ENCODE measurements around the gene NOP14.
"Not testable (repeated sequence)": the region's sequence is repeated elsewhere in the genome, so short reads cannot be mapped to it uniquely, and the experiment has no call there.

The NOP14 gene

DNA sequence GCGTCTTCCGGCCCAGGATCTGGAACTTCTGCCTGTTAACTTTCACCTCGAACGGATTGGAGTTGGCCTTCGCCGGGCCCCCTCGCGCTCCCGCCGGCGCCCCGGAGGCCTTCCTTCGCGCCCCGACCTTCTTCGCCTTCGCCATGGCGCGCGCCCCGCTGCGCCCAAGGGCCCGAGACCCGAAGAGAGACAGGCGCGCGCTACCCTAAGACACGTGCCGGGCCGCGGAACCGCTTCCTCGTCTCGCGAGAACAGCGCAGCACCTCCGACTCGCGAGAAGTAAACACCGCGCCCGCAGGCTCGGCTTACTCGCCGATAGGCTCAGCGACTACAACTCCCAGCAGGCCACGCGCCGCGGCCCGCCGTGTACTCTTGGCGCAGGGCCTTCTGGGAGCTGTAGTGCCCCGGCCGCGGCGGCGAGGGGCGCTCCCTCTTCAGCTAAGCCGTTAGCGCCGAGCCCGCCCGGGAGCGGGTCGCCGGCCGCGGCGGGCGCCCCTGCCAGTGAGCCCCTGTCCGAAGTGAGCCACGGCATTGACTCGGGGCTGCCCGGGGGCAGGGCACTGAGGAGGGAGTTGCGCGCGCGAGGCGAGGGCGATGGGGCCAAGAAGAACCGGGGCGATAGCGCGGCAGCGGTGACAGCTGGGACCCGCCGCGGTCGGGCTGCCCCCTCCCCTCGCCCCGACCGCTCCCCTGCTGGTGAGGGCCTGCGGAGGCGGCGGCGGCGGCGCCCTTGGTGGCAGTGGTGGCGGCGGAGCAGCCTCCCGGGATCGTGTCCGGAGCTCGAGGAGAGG is at the start of gene NOP14, which contains the start of gene GRK4:
TSS of gene NOP14 (minus strand) at position 232 of the 791 bp plus-strand sequence. CDS start at position 145, 87 bp downstream.
TSS of gene GRK4 (plus strand) at position 397 of the 791 bp plus-strand sequence. CDS start 500 bp downstream, outside the sequence.
- peak; percentile 89 for DNase-seq

DNA sequence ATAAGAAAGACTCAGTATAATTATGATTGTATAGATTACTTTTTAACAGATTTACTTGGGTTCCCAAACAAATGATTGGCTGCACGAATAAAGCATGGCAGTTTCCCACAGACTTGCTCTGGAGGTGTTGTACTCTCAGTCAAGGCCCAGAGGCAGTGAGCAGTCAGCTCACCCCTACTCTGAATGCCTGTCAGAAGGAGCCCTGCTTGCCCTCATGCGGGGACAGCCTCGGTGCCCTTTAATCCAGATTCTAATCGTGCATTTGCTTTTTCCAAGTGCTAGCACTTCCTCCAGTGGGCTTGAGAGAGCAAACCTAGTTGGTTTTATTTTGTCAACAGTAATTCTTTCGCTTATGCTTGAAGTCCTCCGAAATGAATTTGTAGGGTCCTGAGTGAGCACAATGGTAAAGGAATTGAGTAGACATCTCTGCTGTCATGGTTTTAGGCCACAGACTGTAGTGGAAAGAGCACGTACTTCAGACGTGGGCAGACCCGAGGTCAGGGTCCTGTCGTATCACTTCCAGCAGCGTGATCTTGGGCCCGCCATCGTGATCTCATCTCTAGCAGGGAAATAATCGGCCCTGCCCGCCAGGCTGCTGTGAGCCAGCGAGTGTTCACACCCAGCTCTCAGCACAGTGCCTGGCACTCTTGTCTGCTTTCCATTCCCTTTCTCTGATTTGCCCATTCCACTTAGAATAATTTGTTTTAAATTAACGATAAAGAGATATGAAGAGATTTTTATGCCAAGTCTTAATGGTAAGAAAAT is 48.4 kb upstream of the NOP14 start:
- no peak for DNase-seq

DNA sequence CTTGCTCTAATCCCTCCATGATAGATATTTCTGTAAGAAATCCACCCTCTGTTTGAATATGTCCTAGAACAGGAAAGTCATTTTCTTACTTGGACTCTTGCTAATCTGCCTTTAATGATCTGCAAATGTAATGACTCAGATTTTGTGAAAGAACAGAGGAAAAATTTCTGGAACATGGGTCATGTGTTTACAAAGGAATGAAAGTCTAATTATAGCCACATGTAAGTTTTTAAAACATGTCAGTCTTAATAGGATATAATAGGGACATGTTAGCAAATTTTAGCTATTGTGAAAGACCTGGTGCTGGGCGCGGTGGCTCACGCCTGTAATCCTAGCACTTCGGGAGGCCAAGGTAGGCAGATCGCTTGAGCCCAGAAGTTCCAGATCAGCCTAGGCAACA is 47.8 kb upstream of the NOP14 start:
- DNase-seq: no peak

DNA sequence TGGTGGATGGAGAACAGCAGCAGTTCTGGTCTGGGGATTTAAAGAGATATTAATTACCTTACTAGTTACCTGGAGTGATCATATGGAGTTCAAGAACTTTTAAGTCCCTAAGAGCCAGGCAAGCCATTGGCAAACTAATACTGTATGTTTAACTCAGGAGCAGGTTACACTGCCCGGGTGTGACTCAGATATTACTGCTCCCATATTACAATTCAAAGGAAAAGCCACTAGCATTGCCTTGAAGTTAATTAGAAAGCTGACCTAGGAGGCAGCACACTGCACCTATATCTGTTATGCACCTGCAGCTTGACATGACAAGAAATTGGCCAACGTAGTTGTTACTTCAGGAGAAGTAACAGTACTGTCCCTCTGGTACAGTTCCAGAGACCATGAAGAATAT is 47.4 kb upstream of the NOP14 start:
- DNase-seq: no peak

DNA sequence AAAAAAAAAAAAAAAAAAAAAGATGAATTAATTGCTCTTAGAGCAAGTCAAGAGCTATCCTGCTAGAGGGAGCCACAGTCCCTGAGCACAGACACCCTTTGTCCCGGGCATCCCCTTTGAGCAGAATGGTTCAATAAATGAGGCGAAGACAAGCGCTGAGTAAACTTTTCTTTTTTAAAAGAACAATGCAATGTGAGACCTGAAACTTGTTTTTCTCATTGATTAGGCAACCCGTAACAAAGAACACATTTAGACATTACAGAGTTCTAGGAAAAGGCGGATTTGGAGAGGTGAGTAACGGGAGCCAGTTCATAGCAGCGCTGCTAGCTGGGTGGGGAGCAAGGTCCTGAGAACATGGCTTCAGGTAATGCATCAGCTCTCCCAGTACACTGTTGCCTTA is 46.2 kb upstream of the NOP14 start:
- no peak for DNase-seq

DNA sequence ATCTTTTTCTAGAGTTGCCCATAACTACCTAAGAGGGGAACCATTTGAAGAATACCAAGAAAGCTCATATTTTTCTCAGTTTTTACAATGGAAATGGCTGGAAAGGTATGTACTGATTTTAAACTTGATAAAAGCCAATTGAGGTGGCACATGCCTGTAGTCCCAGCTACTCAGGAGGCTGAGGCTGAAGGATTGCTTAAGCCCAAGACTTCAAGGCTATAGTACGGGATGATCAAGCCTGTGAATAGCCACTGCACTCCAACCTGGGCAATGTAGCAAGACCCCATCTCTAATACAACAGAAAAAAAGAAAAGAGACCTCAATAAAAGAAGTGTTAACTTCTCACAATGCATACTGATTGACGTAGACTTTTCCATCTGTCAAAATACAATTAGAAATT is 44.5 kb upstream of the NOP14 start:
- DNase-seq: no peak

DNA sequence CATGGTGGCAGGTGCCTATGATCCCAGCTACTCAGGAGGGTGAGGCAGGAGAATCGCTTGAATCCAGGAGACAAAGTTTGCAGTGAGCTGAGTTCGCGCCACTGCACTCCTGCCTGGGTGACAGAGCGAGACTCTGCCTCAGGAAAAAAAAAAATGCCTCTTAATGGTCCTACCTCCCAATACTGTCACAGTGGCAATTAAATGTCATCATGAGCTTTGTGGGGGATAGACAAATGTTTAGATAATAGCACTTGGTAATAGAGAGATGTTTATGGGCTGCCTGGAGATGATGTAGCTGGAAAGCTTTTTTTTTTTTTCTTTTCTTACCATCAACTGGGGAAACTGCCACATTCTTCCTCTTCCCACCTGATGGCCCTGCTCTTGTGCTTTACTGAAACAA is 33.2 kb upstream of the NOP14 start:
- no peak for DNase-seq

DNA sequence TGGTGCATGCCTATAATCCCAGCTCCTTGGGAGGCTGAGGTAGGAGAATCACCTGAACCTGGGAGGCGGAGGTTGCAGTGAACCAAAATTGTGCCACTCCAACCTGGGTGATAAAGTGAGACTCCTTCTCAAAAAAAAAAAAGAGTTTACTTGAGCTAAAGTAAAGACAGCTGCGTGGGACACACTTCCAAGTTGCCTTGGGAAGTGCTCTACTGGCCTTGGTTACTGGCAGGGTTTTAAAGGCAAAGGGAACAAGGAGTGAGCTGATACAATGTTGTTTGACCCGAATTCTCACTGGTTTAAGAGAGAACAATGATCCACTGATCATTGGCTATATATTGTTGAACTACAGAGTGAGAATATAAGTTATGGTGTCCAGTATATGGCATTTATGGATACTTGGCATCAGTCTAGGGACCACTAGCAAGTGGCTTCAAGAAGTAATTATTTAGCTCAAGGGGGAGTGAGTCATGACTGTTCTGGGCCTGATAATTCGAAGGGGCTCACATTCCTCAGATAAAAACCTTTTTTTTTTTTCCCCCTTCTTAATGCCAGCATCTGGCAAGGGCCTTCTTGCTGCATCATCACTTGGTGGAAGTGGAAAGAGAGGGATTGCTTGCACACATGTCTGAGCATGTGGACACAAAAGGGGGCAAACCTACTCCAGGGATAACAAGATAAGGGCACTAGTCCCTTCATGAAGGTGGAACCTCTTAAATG is 32.5 kb upstream of the NOP14 start:
- no peak for DNase-seq

DNA sequence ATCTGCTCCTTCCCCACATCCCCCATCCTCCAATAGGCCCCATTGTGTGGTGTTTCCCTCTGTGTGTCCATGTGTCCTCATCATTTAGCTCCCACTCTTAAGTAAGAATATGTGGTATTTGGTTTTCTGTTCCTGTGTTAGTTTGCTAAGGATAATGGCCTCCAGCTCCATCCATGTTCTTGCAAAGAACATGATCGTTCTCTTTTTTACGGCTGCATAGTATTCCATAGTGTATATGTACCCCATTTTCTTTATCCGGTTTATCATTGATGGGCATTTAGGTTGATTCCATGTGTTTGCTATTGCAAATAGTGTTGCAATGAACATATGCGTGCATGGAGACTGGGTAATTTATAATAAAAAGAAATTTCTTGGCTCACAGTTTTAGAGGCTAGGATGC is 31.7 kb upstream of the NOP14 start:
- DNase-seq: no peak

DNA sequence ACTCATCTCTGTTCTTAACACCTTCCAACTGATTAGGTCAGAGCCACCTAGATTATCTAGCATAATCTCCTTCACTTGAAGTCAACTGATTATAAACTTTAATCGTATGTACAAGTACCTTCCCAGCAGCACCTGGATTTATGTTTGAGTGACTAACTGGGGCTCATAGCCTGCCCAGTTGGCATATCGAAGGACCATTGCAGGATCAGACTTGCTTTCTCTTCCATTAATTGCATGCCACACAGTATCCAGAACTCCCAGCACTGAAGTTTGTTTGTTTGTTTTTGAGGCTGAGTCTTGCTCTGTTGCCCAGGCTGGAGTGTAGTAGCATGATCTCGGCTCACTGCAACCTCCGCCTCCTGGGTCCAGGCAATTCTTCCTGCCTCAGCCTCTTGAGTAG is 28.0 kb upstream of the NOP14 start:
- DNase-seq: no peak

DNA sequence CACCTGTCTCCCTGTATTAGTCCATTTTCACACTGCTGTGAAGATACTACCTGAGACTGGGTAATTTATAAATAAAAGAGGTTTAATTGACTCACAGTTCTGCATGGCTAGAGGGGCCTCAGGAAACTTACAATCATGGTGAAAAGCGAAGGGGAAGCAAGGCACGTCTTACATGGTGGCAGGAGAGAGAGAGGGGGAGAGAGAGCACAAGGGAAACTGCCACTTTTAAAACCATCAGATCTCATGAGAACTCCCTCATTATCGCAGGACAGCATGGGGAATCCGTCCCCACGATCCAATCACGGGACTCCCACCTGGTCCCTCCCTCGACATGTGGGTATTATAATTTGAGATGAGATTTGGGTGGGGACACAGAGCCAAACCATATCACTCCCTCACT is 20.5 kb upstream of the NOP14 start:
- DNase-seq: not testable (repeated sequence)

DNA sequence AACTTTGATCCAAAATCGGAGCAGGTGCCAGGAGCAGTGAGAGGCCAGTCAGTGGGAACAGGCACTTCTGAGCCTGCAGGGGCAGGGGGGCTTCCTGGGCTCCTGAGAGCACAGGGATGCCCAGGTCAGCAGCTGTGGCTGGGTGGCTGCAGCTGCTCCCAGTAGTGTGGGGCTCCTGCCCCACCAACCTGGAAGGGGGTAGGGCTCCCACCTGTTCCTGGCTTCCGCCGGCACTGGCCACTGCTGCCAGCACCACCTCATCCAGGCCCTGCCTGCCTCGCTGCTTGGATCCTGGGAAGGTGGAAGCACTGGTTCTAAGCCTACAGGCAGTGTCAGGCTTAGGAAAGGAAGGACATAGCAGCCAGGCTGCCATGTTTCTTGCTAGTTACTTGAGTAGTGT is 18.8 kb upstream of the NOP14 start:
- no peak for DNase-seq

DNA sequence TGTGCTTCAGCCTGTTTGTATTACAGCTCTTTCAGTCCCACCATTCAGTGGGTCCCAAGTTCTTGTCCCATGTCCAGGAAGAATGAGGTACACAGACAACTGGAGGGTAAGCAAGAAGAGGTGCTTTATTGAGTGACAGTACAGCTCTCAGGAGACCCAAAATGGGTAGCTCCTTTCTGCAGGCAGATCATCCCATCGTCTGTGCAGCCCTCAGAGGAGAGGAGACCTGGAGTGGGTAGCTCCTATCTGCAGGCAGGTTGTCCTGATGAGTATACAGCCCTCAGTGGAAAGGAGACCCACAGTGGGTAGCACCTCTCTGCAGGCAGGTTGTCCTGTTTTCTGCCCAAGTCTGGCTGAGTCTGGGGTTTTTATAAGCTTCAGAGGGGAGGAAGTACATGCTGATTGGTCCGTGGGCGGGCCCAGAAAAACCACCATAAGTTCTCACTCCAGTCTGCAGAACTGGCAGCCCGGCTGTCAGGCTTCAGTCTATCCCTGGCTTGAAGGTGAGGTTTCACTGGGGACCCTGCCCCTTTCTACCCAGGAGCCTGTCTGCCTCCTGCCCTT is 18.1 kb upstream of the NOP14 start:
- no peak for DNase-seq

DNA sequence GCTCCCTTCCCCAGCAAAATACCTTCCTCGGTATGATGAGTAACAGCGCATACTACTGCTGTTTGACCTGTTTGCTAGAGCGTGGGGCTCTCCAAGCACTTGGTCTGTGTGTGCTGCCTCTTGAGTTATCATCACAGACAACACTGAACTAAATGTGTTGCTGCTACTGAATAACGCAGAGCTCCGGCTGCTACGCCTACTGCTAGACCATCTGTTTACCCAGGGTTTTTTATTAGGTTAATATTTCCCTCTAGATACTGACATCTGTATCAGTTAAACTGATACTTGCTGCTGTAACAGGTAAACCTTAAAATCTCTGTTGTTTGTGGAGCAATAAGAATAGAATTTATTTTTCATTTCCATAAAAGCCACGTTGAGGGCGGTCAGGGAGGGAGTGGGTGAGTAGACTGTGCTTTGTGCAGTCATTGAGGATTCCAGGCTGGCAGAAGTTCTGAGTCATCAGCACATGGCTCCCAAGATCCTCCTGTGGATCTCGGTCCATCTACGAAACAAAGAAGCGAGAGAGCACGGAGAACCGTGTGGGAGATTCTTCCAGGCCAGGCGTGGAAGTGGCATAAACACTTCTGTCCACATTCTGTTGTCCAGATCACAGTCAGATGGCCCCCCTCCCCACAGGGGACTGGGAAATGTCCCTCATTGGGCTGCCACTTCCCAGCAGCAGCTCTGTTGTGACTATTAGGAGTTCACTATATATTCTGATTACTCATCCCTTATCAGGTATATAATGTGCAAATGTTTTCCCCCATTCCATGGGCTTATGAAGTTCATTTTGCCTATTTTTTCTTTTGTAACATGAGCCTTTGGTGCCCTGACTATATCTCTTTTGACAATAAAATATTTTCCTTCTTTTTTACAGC is 14.2 kb upstream of the NOP14 start:
- no peak for DNase-seq

DNA sequence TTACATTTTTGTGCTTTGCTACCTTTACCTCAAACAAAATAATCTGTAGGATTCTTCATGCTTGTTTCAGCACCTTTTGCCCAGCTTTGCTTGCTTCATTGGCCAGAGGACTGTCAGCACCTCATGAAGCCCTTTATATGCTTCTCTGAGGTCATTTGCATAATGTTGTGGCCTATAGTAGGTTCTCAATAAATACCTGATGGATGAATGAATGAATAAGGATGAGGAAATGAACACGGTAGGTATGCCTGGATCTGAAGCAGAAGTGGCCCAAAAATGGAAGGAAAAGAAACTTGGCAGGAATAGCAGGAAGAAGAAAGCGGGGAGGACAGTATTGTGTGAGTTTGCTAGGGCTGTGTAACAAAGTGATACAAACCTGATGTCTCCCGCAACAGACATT is 8.1 kb upstream of the NOP14 start:
- no peak for DNase-seq

DNA sequence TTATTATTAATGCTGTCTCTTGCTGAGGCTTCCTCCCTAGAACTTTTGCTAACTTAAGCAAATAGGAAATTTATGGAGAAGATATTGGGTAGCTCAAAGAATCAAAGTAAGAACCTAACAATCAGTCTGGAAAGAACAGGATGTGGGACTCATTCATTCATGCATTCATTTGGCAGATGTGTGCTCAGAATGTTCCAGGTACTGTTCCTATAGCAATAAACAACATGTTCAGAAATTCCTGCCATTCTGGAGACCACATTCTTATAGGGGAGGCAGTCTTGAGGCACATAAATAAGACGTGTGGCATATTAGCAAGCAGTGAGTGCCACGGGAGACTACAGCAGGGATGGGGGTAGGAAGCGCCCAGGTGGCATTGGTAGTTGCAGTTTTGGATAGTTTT is 5.2 kb upstream of the NOP14 start:
- DNase-seq: no peak

DNA sequence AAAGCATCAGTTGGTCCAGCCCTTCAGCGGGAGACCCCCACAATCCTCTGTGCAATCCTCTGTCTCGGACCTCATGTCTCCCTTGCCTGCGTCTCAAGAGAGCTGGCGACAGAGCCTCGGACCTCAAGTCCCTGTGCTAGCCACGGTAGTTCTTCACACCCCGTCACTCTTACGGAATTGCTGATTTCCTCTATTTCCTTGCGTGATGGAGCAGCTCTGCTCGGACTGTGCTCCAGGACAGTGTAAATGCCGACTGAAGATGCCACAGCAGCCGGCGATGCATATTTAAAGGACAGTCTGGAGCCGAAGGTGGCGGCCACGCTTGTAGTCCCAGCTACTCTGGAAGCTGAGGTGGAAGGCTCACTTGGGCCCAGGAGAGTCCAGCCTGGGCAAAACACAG is 2.1 kb upstream of the NOP14 start:
- DNase-seq: no peak

DNA sequence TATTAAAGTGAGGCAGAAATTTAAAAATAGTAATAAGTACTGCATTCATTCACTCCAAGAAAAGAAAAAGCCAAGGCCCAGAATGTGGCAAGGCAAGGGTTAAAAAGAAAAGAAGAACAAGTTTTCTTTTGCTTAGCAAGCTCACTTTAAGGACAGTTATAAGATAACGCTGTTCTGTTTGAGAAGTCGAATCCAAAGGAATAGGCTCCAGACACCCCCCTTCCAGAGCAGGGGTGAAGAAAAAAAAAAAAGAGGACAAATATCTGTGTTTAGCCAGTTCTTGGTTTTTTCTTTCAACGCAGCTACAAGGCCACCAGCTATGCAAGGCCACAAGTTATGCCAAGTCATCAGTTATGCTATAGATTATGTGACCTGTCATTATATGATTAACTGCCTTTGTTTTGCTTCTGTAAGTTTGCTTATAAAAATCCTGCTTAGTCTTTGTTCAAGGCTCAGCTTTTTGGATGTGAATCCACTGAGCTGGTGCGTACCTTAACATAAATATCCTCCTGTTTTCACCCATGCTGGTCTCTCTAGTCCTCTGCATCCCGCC is 1.6 kb upstream of the NOP14 start:
- no peak for DNase-seq

DNA sequence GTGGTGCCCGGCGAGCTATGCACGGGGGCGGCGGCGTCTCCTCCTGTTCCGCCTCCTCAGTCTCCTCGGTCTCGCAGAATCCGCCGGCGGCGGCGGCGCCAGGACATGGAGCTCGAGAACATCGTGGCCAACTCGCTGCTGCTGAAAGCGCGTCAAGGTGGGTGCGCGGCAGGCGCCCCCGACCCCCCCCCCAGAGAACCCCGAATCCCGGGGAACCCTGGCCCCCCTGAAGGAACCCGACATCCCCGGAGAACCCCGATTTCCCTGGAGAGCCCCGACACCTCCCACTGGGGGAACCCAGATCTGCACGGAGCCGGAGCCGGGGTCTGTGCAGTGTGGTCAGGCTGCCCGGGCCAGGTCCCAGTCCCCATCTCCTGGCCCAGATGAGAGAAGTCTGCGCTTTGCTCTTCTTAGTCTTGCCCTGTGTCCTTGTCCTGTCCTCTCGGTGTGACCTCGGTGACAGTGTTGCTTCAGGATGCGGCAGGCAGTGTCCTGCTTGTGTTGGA is 813 bp upstream of the NOP14 start:
- DNase-seq: no peak

DNA sequence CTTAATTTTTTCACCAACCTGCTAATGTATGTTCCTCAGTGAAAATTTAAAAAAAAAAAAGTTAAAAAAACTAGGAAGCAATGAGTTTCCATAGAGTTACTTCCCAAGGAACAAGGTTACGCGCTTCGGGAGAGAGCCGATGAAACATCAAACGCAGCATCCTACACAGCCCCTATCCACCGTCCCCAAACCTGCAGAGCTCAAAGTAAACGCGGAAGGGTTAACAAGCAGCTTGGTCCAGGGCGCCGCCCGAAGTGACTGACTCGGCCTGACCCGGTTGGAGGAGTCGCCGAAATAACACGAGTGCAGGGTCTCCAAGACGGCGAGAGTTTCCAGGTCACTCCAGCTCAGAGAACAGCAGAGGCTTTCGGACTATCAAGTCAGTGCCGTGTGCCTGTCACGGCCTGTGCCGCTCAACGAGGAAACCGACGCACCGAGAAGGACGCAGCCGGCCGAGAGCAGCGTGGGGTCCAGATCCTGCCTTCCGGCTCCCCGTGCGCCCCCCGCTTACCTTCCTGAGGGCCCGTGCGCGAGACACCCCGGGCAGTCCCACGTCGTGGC is 512 bp downstream of the NOP14 start:
- DNase-seq: no peak

DNA sequence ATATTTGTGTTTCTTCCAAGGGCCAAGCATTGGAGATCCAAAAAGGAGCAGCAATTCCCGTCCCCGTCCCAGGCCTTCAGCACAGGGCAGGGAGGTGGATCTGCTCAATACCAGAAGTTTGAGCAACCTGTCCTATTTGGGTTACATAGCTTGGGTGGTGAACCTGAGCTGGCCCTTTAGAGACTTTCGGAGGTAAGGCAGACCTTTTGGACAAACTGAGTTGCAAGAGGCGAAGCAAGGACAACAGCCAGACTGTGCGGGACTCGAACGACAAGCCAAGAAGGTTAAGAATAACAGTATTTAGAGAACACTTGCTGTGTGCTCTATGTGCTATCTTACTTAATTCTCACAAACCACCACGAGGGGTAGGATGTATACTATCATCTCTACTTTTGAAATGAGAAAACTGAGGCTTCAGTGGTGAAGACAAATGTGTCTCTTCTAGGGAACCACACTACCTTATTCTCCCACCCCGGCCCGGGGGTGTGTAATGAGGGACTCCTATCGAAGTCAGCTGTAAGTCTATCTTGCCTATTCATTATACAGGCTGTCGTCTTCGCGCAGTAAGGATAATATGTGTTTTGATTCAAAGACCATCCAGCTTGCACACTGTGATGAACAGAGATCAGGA is 1.3 kb downstream of the NOP14 start:
- no peak for DNase-seq
